PC-3 (cell line): ENCODE measurements around the gene PPTC7. TPM values are rescaled to one million over a fixed set of nuclear protein-coding genes. Genes with fewer than 3 reads are reported as not detected.

Source experiments
- ATAC-seq: fragments of 200-7000 bp; cut with Tn5 transposase; 2 replicates; pipeline ENCODE4 v1.9.1; 2020; ENCODE audit warnings: mild to moderate bottlenecking, moderate library complexity
- BruUV-seq: library from RNA; stranded (reverse); fragments of 400-500 nt; replicated peaks from 2 replicates; lab custom pipeline; 2021; lab: Mats Ljungman, UMichigan
- CTCF ChIA-PET: fragments of 300-600 bp; sonication (Branson Sonifier 250); formaldehyde crosslinking; loops from one replicate; lab custom pipeline; 2022; ENCODE audit warnings: antibody characterized with exemption; lab: Charles Lee
- POLR2A ChIA-PET: fragments of 300-600 bp; sonication (Branson Sonifier 250); formaldehyde crosslinking; loops from one replicate; lab custom pipeline; 2022; ENCODE audit warnings: antibody characterized with exemption; ENCODE audit not compliant: unreplicated experiment; lab: Charles Lee
- DNase-seq: peaks from one replicate; pipeline ENCODE4 v3.0.0-alpha.2; 2015
- H2AFZ ChIP-seq: fragments of 300-600 bp; sonication (generic); 2 replicates; pipeline ENCODE4 v1.6.0; 2016; ENCODE audit warnings: antibody characterized with exemption, low read length
- H3F3A ChIP-seq: fragments of 300-600 bp; sonication (generic); one replicate; pipeline ENCODE4 v1.6.0; 2017; ENCODE audit warnings: antibody characterized with exemption, low read length, control low read depth, mild to moderate bottlenecking; ENCODE audit not compliant: unreplicated experiment
- H3K27ac ChIP-seq: fragments of 300-600 bp; sonication (generic); 2 replicates; pipeline ENCODE4 v1.5.1; 2016; ENCODE audit warnings: mild to moderate bottlenecking, low read length
- H3K27me3 ChIP-seq: fragments of 300-600 bp; sonication (generic); 2 replicates; pipeline ENCODE4 v1.6.1; 2016; ENCODE audit warnings: low read length, mixed read lengths
- H3K36me3 ChIP-seq: fragments of 300-600 bp; sonication (generic); 2 replicates; pipeline ENCODE4 v1.6.1; 2016; ENCODE audit warnings: low read depth, mixed run types, low read length, mixed read lengths
- H3K4me1 ChIP-seq: fragments of 300-600 bp; sonication (generic); 2 replicates; pipeline ENCODE4 v1.5.1; 2016; ENCODE audit warnings: low read length; ENCODE audit not compliant: insufficient read depth
- H3K4me2 ChIP-seq: fragments of 300-600 bp; sonication (generic); 2 replicates; pipeline ENCODE4 v1.6.0; 2016; ENCODE audit warnings: low read length
- H3K4me3 ChIP-seq: fragments of 300-600 bp; sonication (generic); 2 replicates; pipeline ENCODE4 v1.5.1; 2016; ENCODE audit warnings: mild to moderate bottlenecking, low read length, mixed read lengths
- H3K79me2 ChIP-seq: fragments of 300-600 bp; sonication (generic); 2 replicates; pipeline ENCODE4 v1.6.1; 2017; ENCODE audit warnings: low read length, mixed read lengths
- H3K9ac ChIP-seq: fragments of 300-600 bp; sonication (generic); 2 replicates; pipeline ENCODE4 v1.6.0; 2016; ENCODE audit warnings: mild to moderate bottlenecking, low read length
- H3K9me2 ChIP-seq: fragments of 300-600 bp; sonication (generic); replicated peaks from 2 replicates; pipeline ENCODE4 v1.6.1; 2016; ENCODE audit warnings: mixed run types, low read length, mixed read lengths
- H3K9me3 ChIP-seq: fragments of 300-600 bp; sonication (generic); 2 replicates; pipeline ENCODE4 v1.6.1; 2016; ENCODE audit warnings: low read length, mixed read lengths
- H4K20me1 ChIP-seq: fragments of 300-600 bp; sonication (generic); 2 replicates; pipeline ENCODE4 v1.6.1; 2016; ENCODE audit warnings: low read length, mixed read lengths
- EZH2 ChIP-seq: fragments of 300-600 bp; sonication (generic); IDR thresholded peaks from one replicate; pipeline ENCODE4 v1.6.1; 2017; ENCODE audit warnings: antibody characterized with exemption, mild to moderate bottlenecking, low read length; ENCODE audit not compliant: unreplicated experiment
- EZH2phosphoT487 ChIP-seq: fragments of 300-600 bp; sonication (generic); IDR thresholded peaks from 2 replicates; pipeline ENCODE4 v1.6.1; 2018; ENCODE audit warnings: mild to moderate bottlenecking, antibody characterized with exemption, low read length, borderline replicate concordance
- intact Hi-C: fragments of 100-400 bp; cut with micrococcal nuclease; formaldehyde crosslinking; loops from 2 replicates; pipeline ENCODE4 v1.9.0; 2023
- total RNA-seq: library from RNA; depleted of rRNA; stranded (reverse); fragments of >200 nt; gene quantifications from 2 replicates; pipeline ENCODE4 v1.2.3, GENCODE V29; 2014
- TF ChIP-seq, protein P1 (sequence below): fragments of 300-600 bp; sonication (generic); conservative IDR thresholded peaks from 2 replicates; pipeline ENCODE4 v1.5.1; 2017; ENCODE audit warnings: antibody characterized with exemption, low read depth, mild to moderate bottlenecking, low read length

Gene PPTC7
- total RNA-seq, 1 experiment from 2014 or later, result 9.0 TPM

DNA sequence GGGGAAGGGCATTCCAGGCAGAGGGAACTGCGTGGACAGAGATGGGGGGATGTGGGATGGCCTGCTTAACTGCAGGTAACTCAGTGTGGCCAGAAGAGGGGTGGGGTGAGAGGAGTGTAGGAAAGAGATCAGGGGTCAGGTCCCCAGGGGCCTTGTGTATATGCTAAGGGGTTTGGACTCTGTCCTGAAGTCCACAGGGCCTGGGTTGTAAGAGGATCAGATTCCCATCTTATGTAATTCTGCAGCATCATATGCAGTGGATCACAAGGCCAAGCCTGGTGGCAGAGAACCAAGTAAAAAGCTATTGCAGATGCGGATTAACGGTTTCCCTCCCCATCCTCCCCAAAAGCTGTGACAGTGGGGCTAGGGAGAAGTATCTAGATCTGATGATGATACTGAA is 39.5 kb upstream of the PPTC7 start:
- Histone ChIP-seq H3K9me2 (no peaks in the 10 kb centered on the region), H3F3A (no peaks in the 10 kb centered on the region), H3K4me2 (no peak overlapping the region), H4K20me1 (no peaks in the 10 kb centered on the region), H3K27ac (no peak overlapping the region), H3K9ac (no peak overlapping the region), H3K79me2 (no peaks in the 10 kb centered on the region), H3K4me1 (no peaks in the 10 kb centered on the region), H3K9me3 (no peaks in the 10 kb centered on the region), H3K27me3 (no peaks in the 10 kb centered on the region), H3K36me3 (no peaks in the 10 kb centered on the region), H2AFZ (no peak overlapping the region), H3K4me3 (no peak overlapping the region)
- no TSS peak for BruUV-seq
- no peak for ATAC-seq
- ChIA-PET CTCF (no interaction called here), POLR2A (no interaction called here)
- TF ChIP-seq EZH2phosphoT487 (no peak), EZH2 (no peak)
- TF ChIP-seq, protein P1, sequence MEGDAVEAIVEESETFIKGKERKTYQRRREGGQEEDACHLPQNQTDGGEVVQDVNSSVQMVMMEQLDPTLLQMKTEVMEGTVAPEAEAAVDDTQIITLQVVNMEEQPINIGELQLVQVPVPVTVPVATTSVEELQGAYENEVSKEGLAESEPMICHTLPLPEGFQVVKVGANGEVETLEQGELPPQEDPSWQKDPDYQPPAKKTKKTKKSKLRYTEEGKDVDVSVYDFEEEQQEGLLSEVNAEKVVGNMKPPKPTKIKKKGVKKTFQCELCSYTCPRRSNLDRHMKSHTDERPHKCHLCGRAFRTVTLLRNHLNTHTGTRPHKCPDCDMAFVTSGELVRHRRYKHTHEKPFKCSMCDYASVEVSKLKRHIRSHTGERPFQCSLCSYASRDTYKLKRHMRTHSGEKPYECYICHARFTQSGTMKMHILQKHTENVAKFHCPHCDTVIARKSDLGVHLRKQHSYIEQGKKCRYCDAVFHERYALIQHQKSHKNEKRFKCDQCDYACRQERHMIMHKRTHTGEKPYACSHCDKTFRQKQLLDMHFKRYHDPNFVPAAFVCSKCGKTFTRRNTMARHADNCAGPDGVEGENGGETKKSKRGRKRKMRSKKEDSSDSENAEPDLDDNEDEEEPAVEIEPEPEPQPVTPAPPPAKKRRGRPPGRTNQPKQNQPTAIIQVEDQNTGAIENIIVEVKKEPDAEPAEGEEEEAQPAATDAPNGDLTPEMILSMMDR, result no peak
- intact Hi-C loops, result no loop called here
- DNase-seq, result no peak

DNA sequence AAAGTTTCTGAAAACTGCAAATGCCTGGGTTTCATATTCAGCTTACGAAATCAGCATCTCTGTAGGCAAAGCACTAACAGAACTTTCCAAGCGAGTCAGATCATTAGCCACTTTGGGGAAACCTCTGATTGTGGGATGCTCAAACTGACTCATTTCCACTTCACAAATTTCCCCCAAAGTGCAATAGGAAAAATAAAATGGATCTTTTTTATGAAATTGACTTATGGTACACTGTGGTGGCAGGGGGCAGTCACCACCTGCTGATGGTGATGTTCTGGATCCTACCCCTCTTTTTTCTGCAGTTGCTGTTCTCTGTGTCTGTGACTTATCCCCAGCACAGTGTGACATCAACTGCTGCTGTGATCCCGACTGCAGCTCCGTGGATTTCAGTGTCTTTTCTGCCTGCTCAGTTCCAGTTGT is 36.4 kb upstream of the PPTC7 start:
- no TSS peak for BruUV-seq
- Histone ChIP-seq H3K27ac (no peak overlapping the region), H3K4me2 (no peak overlapping the region), H3K9ac (no peak overlapping the region), H3K4me3 (no peak overlapping the region), H3F3A (no peaks in the 10 kb centered on the region), H3K27me3 (no peaks in the 10 kb centered on the region), H3K9me2 (no peaks in the 10 kb centered on the region), H3K36me3 (no peaks in the 10 kb centered on the region), H4K20me1 (no peaks in the 10 kb centered on the region), H2AFZ (no peak overlapping the region), H3K4me1 (peaks cover 4% of the 10 kb centered on the region), H3K9me3 (no peaks in the 10 kb centered on the region), H3K79me2 (peaks cover 3% of the 10 kb centered on the region)
- POLR2A ChIA-PET, result no interaction called here
- intact Hi-C loops, result no loop called here
- no peak; the same call in 1 of the 2 replicates for ATAC-seq
- TF ChIP-seq, protein P1, result peak; percentile 22; the same call in 1 of the 2 replicates
- TF ChIP-seq EZH2phosphoT487 (no peak), EZH2 (no peak)
- CTCF ChIA-PET, result no interaction called here
- peak; percentile 14 for DNase-seq

DNA sequence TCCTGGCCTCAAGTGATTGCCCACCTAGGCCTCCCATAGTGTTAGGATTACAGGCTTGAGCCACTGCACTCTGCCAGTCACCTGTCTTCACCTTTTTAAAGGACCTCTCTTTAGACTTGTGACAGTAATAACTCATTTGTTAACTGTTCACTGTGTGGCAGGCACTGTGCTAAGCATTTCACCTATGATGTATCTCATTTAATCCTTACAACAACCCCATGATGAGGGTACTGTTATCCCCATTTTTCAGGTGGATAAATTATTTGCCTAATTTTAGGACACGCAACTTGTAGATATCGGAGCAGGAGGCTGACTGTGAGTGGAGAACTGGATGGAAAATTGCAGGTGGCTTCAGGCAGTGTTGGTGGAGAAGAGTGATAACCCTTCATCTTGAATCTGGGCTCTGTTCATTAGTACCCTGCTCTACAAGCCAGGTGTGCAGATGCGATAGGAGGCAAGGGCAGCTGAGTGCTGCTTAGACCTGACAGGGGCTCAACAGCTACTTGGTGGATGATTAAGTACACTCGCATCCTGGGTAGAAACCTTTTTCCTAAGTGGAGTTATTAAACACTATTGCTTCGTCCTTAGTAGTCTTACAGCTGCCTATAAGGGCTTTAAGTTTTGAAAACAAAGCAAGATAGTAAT is 33.5 kb upstream of the PPTC7 start:
- no peak overlapping the region for H2AFZ ChIP-seq
- no peaks in the 10 kb centered on the region for H3K9me3 ChIP-seq
- ChIA-PET POLR2A (no interaction called here), CTCF (no interaction called here)
- no peak overlapping the region for H3K27ac ChIP-seq
- no peaks in the 10 kb centered on the region for H4K20me1 ChIP-seq
- TF ChIP-seq EZH2, result no peak
- TF ChIP-seq, protein P1, result no peak
- no peak for TF ChIP-seq EZH2phosphoT487
- H3K4me3 ChIP-seq, result no peak overlapping the region
- H3K9me2 ChIP-seq, result no peaks in the 10 kb centered on the region
- ATAC-seq (no peak), DNase-seq (no peak)
- H3K4me1 ChIP-seq, result peaks cover 9% of the 10 kb centered on the region
- H3F3A ChIP-seq, result no peaks in the 10 kb centered on the region
- H3K79me2 ChIP-seq, result peaks cover 8% of the 10 kb centered on the region
- H3K27me3 ChIP-seq, result no peaks in the 10 kb centered on the region
- intact Hi-C loops, result no loop called here
- BruUV-seq, result no TSS peak
- no peaks in the 10 kb centered on the region for H3K36me3 ChIP-seq
- H3K9ac ChIP-seq, result no peak overlapping the region
- no peak overlapping the region for H3K4me2 ChIP-seq
